Liver (tissue), 9 donors: ENCODE results near the gene TMA7B. TPM values are rescaled to one million over a fixed set of nuclear protein-coding genes. Genes with fewer than 3 reads are reported as not detected.

Experiments
- DNase-seq: peaks from one replicate; pipeline ENCODE4 v3.0.0-alpha.2; 2017; ENCODE audit warnings: low spot score
- H3K27ac ChIP-seq, 2 donors: one replicate each; pipeline ENCODE4 v1.7.0; 2013; ENCODE audit warnings: inconsistent platforms in 2 of 2, low read length in 2 of 2, control low read depth in 1 of 2, low read depth in 1 of 2, mild to moderate bottlenecking in 1 of 2
- H3K27me3 ChIP-seq, 4 donors: one replicate each; pipeline versions ENCODE4 v1.6.1 to v1.7.0; 2013; ENCODE audit warnings: low read length in 3 of 4, inconsistent platforms in 1 of 4, mild to moderate bottlenecking in 1 of 4, moderate library complexity in 1 of 4; ENCODE audit not compliant: control insufficient read depth in 4 of 4, insufficient read depth in 4 of 4
- H3K36me3 ChIP-seq, 4 donors: one replicate each; pipeline versions ENCODE4 v1.6.1 to v1.7.0; 2013; ENCODE audit warnings: low read length in 3 of 4, mild to moderate bottlenecking in 3 of 4, low read depth in 1 of 4, moderate library complexity in 1 of 4; ENCODE audit not compliant: control insufficient read depth in 4 of 4, insufficient read depth in 3 of 4
- H3K4me1 ChIP-seq, 4 donors: one replicate each; pipeline versions ENCODE4 v1.6.1 to v1.7.0; 2013; ENCODE audit warnings: low read length in 3 of 4, mild to moderate bottlenecking in 3 of 4, moderate library complexity in 1 of 4; ENCODE audit not compliant: control insufficient read depth in 4 of 4, insufficient read depth in 4 of 4
- H3K4me3 ChIP-seq, 3 donors: one replicate each; pipeline versions ENCODE4 v1.6.1 to v1.7.0; 2013; ENCODE audit warnings: low read length in 3 of 3, control low read depth in 1 of 3, low read depth in 1 of 3, mild to moderate bottlenecking in 1 of 3
- H3K9ac ChIP-seq, 2 donors: one replicate each; pipeline ENCODE4 v1.7.0; 2013; ENCODE audit warnings: low read length in 2 of 2, mild to moderate bottlenecking in 2 of 2, moderate library complexity in 2 of 2, control low read depth in 1 of 2, low read depth in 1 of 2
- H3K9me3 ChIP-seq, 4 donors: one replicate each; pipeline versions ENCODE4 v1.6.1 to v1.7.0; 2013; ENCODE audit warnings: low read length in 3 of 4; ENCODE audit not compliant: control insufficient read depth in 4 of 4
- ATF3 ChIP-seq: IDR thresholded peaks from 2 replicates; pipeline ENCODE4 v1.6.1; 2016; ENCODE audit warnings: antibody characterized with exemption
- EGR1 ChIP-seq, 2 donors: IDR thresholded peaks; 2 replicates each; pipeline ENCODE4 v1.6.1; 2016 to 2018; ENCODE audit warnings: antibody characterized with exemption in 2 of 2, low read depth in 2 of 2
- FOXA1 ChIP-seq: IDR thresholded peaks from 2 replicates; pipeline ENCODE4 v1.6.1; 2016; ENCODE audit warnings: antibody characterized with exemption
- FOXA2 ChIP-seq: IDR thresholded peaks from 2 replicates; pipeline ENCODE4 v1.6.1; 2016; ENCODE audit warnings: antibody characterized with exemption
- GABPA ChIP-seq, 2 donors: IDR thresholded peaks in 1 of 2; conservative IDR thresholded peaks in 1 of 2; 2 replicates each; pipeline ENCODE4 v1.6.1; 2016; ENCODE audit warnings: antibody characterized with exemption in 2 of 2, mild to moderate bottlenecking in 1 of 2, moderate library complexity in 1 of 2
- HNF4A ChIP-seq, 2 donors: conservative IDR thresholded peaks; 2 replicates each; pipeline ENCODE4 v1.6.1; 2016; ENCODE audit warnings: antibody characterized with exemption in 2 of 2, mild to moderate bottlenecking in 2 of 2
- HNF4G ChIP-seq: IDR thresholded peaks from 2 replicates; pipeline ENCODE4 v1.6.1; 2016; ENCODE audit warnings: antibody characterized with exemption
- JUND ChIP-seq, 2 donors: IDR thresholded peaks; 2 replicates each; pipeline ENCODE4 v1.6.1; 2016; ENCODE audit warnings: antibody characterized with exemption in 2 of 2
- MAX ChIP-seq: IDR thresholded peaks from 2 replicates; pipeline ENCODE4 v1.6.1; 2016; ENCODE audit warnings: antibody characterized with exemption
- NR2F2 ChIP-seq: IDR thresholded peaks from 2 replicates; pipeline ENCODE4 v1.6.1; 2016; ENCODE audit warnings: antibody characterized with exemption
- RAD21 ChIP-seq, 2 donors: IDR thresholded peaks; 2 replicates each; pipeline ENCODE4 v1.6.1; 2016; ENCODE audit warnings: antibody characterized with exemption in 2 of 2, mild to moderate bottlenecking in 2 of 2
- REST ChIP-seq: IDR thresholded peaks from 2 replicates; pipeline ENCODE4 v1.6.1; 2016; ENCODE audit warnings: antibody characterized with exemption, mild to moderate bottlenecking
- RXRA ChIP-seq, 2 donors: IDR thresholded peaks; 2 replicates each; pipeline ENCODE4 v1.6.1; 2017 to 2018; ENCODE audit warnings: antibody characterized with exemption in 2 of 2, mild to moderate bottlenecking in 1 of 2
- SP1 ChIP-seq: IDR thresholded peaks from 2 replicates; pipeline ENCODE4 v1.6.1; 2018; ENCODE audit warnings: antibody characterized with exemption, mild to moderate bottlenecking
- TAF1 ChIP-seq: conservative IDR thresholded peaks from 2 replicates; pipeline ENCODE4 v1.6.1; 2016; ENCODE audit warnings: antibody characterized with exemption, mild to moderate bottlenecking
- YY1 ChIP-seq: IDR thresholded peaks from 2 replicates; pipeline ENCODE4 v1.6.1; 2016; ENCODE audit warnings: antibody characterized with exemption, mild to moderate bottlenecking
- ZBTB33 ChIP-seq: IDR thresholded peaks from 2 replicates; pipeline ENCODE4 v1.6.1; 2016; ENCODE audit warnings: antibody characterized with exemption
- WGBS: extraction: QIAGEN DNeasy Blood & Tissue Kit; methylation state at CpG from one replicate; pipeline ENCODE4 v1.1.7; 2013; 5-methylcytosine and 5-hydroxymethylcytosine counted together
- polyA plus RNA-seq, 2 donors: library from polyadenylated mRNA; stranded (reverse) in 1 of 2; unstranded in 1 of 2; fragments of 200-250 nt in 1 of 2; fragments of >200 nt in 1 of 2; fragmentation: Nextera tagmentation in 1 of 2; extraction: Ambion mirVana in 1 of 2; gene quantifications; one replicate each; pipeline versions ENCODE4 v1.2.1 to v1.2.3, GENCODE V29; 2013 to 2015
- total RNA-seq, 2 donors: library from RNA; depleted of rRNA; stranded (reverse); fragments of >200 nt; gene quantifications; one replicate each; pipeline ENCODE4 v1.2.3, GENCODE V29; 2014
- donor health status: healthy.
- donor health status: healthy.
- donor health status: healthy.
- donor health status: healthy.
- donor health status: healthy.

Gene TMA7B
- total and polyA plus RNA-seq, 4 donors, result 0.25 to 2.1 TPM; not detected in 2

- no peak for DNase-seq
- H3K27me3 ChIP-seq, result peaks cover 0 to 4% (median 1%) of the 10 kb centered on the region in 4 donors
- H3K4me3 ChIP-seq, result no peak overlapping the region
- TF ChIP-seq GABPA (IDR thresholded peaks at IDR 0.05 in 1 of 2, conservative IDR thresholded peaks at IDR 0.05 in 1 of 2), result no peak
- TF ChIP-seq ZBTB33, result no peak
- TF ChIP-seq RAD21 (IDR thresholded peaks at IDR 0.05), result no peak
- no peak for TF ChIP-seq YY1
- TF ChIP-seq SP1, result no peak
- no peak for TF ChIP-seq RXRA (IDR thresholded peaks at IDR 0.05)
- no peak for TF ChIP-seq ATF3
- no peak for TF ChIP-seq JUND (IDR thresholded peaks at IDR 0.05)
- TF ChIP-seq HNF4G, result no peak
- no peak for TF ChIP-seq NR2F2
- no peak for TF ChIP-seq MAX
- TF ChIP-seq FOXA2, result no peak
- H3K27ac ChIP-seq, result no peak overlapping the region
- H3K9me3 ChIP-seq, result no peaks in the 10 kb centered on the region
- no peaks in the 10 kb centered on the region for H3K4me1 ChIP-seq
- H3K9ac ChIP-seq, result no peak overlapping the region
- H3K36me3 ChIP-seq, result no peaks in the 10 kb centered on the region
- 59% methylated on average over 2 of the region's 2 CpGs for WGBS
Measured at GRCh38 chr22:39913886-39914285, 46.3 kb upstream of the TMA7B start.

- Histone ChIP-seq H3K4me1 (no peaks in the 10 kb centered on the region), H3K4me3 (no peak overlapping the region), H3K9ac (no peak overlapping the region), H3K27me3 (peaks cover 0 to 4% (median 1%) of the 10 kb centered on the region in 4 donors), H3K9me3 (no peaks in the 10 kb centered on the region), H3K27ac (no peak overlapping the region), H3K36me3 (no peaks in the 10 kb centered on the region)
- no peak for TF ChIP-seq RXRA (IDR thresholded peaks at IDR 0.05)
- no peak for TF ChIP-seq HNF4G
- TF ChIP-seq MAX, result no peak
- TF ChIP-seq RAD21 (IDR thresholded peaks at IDR 0.05), result no peak
- no peak for TF ChIP-seq REST
- TF ChIP-seq FOXA1, result no peak
- no peak for TF ChIP-seq TAF1
- TF ChIP-seq EGR1 (IDR thresholded peaks at IDR 0.05; ENCODE audit: low read depth in 2 of 2), result no peak
- no peak for TF ChIP-seq GABPA (IDR thresholded peaks at IDR 0.05 in 1 of 2, conservative IDR thresholded peaks at IDR 0.05 in 1 of 2)
- no peak for TF ChIP-seq JUND (IDR thresholded peaks at IDR 0.05)
- TF ChIP-seq YY1, result no peak
- TF ChIP-seq FOXA2, result no peak
- no peak for TF ChIP-seq ZBTB33
- no peak for TF ChIP-seq ATF3
- no peak for TF ChIP-seq HNF4A (conservative IDR thresholded peaks at IDR 0.05)
- TF ChIP-seq SP1, result no peak
- no peak for TF ChIP-seq NR2F2
- no peak for DNase-seq
- WGBS, result 87% methylated on average over 9 of the region's 9 CpGs
Measured at GRCh38 chr22:39914584-39914983, 45.6 kb upstream of the TMA7B start.
